Choroid plexus epithelial cell (primary cell): ENCODE measurements around the gene PRKCA.

ENCODE experiments used
- DNase-seq: peaks from one replicate; pipeline ENCODE4 v3.0.0-alpha.2; 2010; ENCODE audit warnings: low read depth
- H3K4me3 ChIP-seq: 2 replicates; pipeline ENCODE4 v1.5.1; 2011; ENCODE audit warnings: low read depth, mild to moderate bottlenecking, control low read depth, low read length, moderate library complexity
- TF ChIP-seq, protein P1 (sequence below): conservative IDR thresholded peaks from 2 replicates; pipeline ENCODE4 v1.5.1; 2011; ENCODE audit warnings: low read depth, mild to moderate bottlenecking, control low read depth, inconsistent platforms, low read length, moderate library complexity

Gene PRKCA

DNA sequence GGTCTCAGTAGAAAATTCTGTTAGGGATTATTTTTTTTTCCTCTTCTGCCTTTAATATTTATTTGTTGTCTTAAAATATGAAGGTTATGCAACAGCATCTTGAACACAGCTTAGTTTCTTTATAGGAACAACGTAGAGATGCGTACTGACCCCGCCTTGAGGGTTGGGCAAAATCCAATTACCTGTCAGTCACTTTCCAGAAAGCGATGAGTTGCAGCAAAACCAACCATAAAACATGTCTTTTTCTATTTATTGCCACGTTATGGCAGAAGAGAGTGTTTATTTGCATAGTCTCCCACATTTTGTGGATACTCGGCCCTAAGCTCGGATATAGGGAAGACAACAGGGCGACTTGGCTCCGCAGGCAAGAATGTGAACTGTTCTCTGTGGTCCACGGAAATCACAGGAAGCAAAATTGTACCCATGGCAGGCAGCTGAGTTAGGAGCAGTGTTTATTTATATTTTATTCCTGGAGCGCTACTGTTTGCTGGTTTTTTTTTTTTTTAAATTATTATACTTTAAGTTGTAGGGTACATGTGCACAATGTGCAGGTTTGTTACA lies 488.2 kb downstream of the PRKCA start:
- H3K4me3 ChIP-seq = no peak overlapping the region
- TF ChIP-seq, protein P1, sequence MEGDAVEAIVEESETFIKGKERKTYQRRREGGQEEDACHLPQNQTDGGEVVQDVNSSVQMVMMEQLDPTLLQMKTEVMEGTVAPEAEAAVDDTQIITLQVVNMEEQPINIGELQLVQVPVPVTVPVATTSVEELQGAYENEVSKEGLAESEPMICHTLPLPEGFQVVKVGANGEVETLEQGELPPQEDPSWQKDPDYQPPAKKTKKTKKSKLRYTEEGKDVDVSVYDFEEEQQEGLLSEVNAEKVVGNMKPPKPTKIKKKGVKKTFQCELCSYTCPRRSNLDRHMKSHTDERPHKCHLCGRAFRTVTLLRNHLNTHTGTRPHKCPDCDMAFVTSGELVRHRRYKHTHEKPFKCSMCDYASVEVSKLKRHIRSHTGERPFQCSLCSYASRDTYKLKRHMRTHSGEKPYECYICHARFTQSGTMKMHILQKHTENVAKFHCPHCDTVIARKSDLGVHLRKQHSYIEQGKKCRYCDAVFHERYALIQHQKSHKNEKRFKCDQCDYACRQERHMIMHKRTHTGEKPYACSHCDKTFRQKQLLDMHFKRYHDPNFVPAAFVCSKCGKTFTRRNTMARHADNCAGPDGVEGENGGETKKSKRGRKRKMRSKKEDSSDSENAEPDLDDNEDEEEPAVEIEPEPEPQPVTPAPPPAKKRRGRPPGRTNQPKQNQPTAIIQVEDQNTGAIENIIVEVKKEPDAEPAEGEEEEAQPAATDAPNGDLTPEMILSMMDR = no peak
- DNase-seq = peak; percentile 9

- TF ChIP-seq, protein P1 = no peak
- no peak for DNase-seq
- no peak overlapping the region for H3K4me3 ChIP-seq
Observed at GRCh38 chr17:66791347-66791746, 488.9 kb downstream of the PRKCA start.

DNA sequence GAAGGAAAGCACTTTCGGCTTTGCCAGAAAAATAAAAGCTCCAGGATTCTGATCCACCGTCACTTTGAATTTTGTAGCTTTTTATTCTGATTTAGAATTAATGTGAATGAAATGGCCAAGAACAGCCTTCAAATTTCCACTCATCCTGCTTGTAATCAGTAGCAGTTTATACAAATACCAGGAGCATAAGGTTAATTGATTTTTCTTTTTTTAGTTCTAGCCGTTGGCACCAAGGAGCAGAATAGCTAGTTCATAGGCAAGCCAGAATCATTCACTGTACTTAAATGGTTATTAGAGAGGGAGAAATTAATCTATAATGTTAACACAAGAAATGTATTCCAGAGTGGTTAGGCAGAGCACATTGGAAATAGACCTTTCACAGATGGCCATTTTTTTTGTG lies 491.4 kb downstream of the PRKCA start:
- no peak for DNase-seq

DNA sequence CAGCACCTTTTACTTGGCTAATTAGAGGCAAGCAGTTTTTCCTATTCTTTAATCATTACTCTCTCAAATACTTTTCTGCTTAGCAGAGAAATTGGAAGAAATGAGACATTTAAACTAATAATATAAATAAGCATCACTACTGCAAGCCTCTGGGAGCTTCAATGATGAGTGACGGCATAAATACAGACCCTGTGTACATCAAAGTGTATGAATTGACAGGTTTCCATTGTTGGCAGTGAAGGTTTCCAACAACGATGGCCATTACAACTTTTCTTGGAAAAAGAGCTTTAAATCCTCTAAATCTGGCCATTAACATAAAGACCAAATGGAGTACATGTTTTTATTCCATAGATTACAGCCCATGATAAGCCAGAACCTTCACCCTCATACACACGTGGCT lies 493.1 kb downstream of the PRKCA start:
- no peak overlapping the region for H3K4me3 ChIP-seq
- DNase-seq = no peak
- TF ChIP-seq, protein P1 = no peak

More for the DNA sequence above, 491.4 kb downstream of the PRKCA start:
- TF ChIP-seq, protein P1 = no peak
- H3K4me3 ChIP-seq = no peak overlapping the region

GRCh38 chr17:66799849-66800537 lies 497.6 kb downstream of the PRKCA start:
- no peak for DNase-seq
- TF ChIP-seq, protein P1 = no peak
- no peak overlapping the region for H3K4me3 ChIP-seq

GRCh38 chr17:66803474-66803951 lies 501.1 kb downstream of the PRKCA start:
- no peak for DNase-seq
- TF ChIP-seq, protein P1 = no peak
- H3K4me3 ChIP-seq = no peak overlapping the region

GRCh38 chr17:66805567-66805966 lies 503.2 kb downstream of the PRKCA start:
- no peak for DNase-seq
- TF ChIP-seq, protein P1 = no peak
- no peak overlapping the region for H3K4me3 ChIP-seq
